ENCODE results near the gene C19orf67.

- TF ChIP-seq CTCF (IDR thresholded peaks at IDR 0.05) (no peak), POLR2A (IDR thresholded peaks at IDR 0.05) (no peak)
These were observed 46.4 kb downstream of the C19orf67 start for GRCh38 chr19:14039181-14039580.
